GM23338 (cell line): ENCODE data around the gene CSPG5. TPM values are rescaled to one million over a fixed set of nuclear protein-coding genes. Genes with fewer than 3 reads are reported as not detected.

Experiments
- ATAC-seq: fragments of 200-7000 bp; cut with Tn5 transposase; 3 replicates; pipeline ENCODE4 v1.9.1; 2020
- DNase-seq: peaks from one replicate; pipeline ENCODE4 v3.0.0-alpha.2; 2015; ENCODE audit warnings: low spot score
- H2AFZ ChIP-seq: fragments of 200-600 bp; sonication (generic); 2 replicates; pipeline ENCODE4 v1.8.0; 2016; ENCODE audit warnings: antibody characterized with exemption, mild to moderate bottlenecking, moderate library complexity
- H3F3A ChIP-seq: fragments of 200-600 bp; sonication (generic); replicated peaks from 2 replicates; pipeline ENCODE4 v1.8.0; 2017; ENCODE audit warnings: antibody characterized with exemption, mixed run types, low read depth
- H3K27ac ChIP-seq: fragments of 200-600 bp; sonication (generic); 2 replicates; pipeline ENCODE4 v1.6.1; 2016; ENCODE audit warnings: low read depth
- H3K27me3 ChIP-seq: fragments of 200-600 bp; sonication (generic); 2 replicates; pipeline ENCODE4 v1.8.0; 2016; ENCODE audit warnings: mild to moderate bottlenecking, mixed run types, moderate library complexity; ENCODE audit not compliant: insufficient read depth
- H3K36me3 ChIP-seq: fragments of 200-600 bp; sonication (generic); 2 replicates; pipeline ENCODE4 v1.8.0; 2016; ENCODE audit warnings: mild to moderate bottlenecking; ENCODE audit not compliant: insufficient read depth
- H3K4me1 ChIP-seq: fragments of 200-600 bp; sonication (generic); 2 replicates; pipeline ENCODE4 v1.8.0; 2016; ENCODE audit warnings: mild to moderate bottlenecking, moderate library complexity; ENCODE audit not compliant: insufficient read depth
- H3K4me2 ChIP-seq: fragments of 200-600 bp; sonication (generic); 2 replicates; pipeline ENCODE4 v1.7.1; 2017; ENCODE audit warnings: mixed run types
- H3K4me3 ChIP-seq: fragments of 200-600 bp; sonication (generic); 2 replicates; pipeline ENCODE4 v1.6.1; 2016; ENCODE audit warnings: mixed run types
- H3K79me2 ChIP-seq: fragments of 200-600 bp; sonication (generic); replicated peaks from 2 replicates; pipeline ENCODE4 v1.8.0; 2017; ENCODE audit warnings: mild to moderate bottlenecking; ENCODE audit not compliant: insufficient read depth
- H3K9me2 ChIP-seq: fragments of 200-600 bp; sonication (generic); 2 replicates; pipeline ENCODE4 v1.8.0; 2017; ENCODE audit not compliant: insufficient read depth
- H4K20me1 ChIP-seq: fragments of 200-600 bp; sonication (generic); replicated peaks from 2 replicates; pipeline ENCODE4 v1.8.0; 2017; ENCODE audit warnings: mild to moderate bottlenecking; ENCODE audit not compliant: insufficient read depth
- H3K27ac Mint-ChIP-seq: 2 replicates; pipeline ENCODE4 v1.8.0; 2020; ENCODE audit warnings: inconsistent platforms, mild to moderate bottlenecking, moderate library complexity, mixed read lengths
- H3K27me3 Mint-ChIP-seq: 3 replicates; pipeline ENCODE4 v1.8.0; 2022; ENCODE audit warnings: low read depth, mild to moderate bottlenecking, moderate library complexity, mixed read lengths, inconsistent platforms; ENCODE audit not compliant: insufficient read depth, poor library complexity
- H3K36me3 Mint-ChIP-seq: 3 replicates; pipeline ENCODE4 v1.8.0; 2021; ENCODE audit warnings: low read depth, mild to moderate bottlenecking, inconsistent platforms, moderate library complexity, mixed read lengths
- H3K4me1 Mint-ChIP-seq: 3 replicates; pipeline ENCODE4 v1.8.0; 2020; ENCODE audit warnings: mild to moderate bottlenecking, inconsistent platforms, mixed read lengths
- H3K4me3 Mint-ChIP-seq: 3 replicates; pipeline ENCODE4 v1.8.0; 2021; ENCODE audit warnings: moderate library complexity, mild to moderate bottlenecking, inconsistent platforms, mixed read lengths
- H3K9me3 Mint-ChIP-seq: 3 replicates; pipeline ENCODE4 v1.8.0; 2020; ENCODE audit warnings: moderate library complexity, mild to moderate bottlenecking, inconsistent platforms, mixed read lengths
- CREB1 ChIP-seq: fragments of 250-450 bp; sonication (Bioruptor Pico); IDR thresholded peaks from 2 replicates; pipeline ENCODE4 v1.5.0; 2020; ENCODE audit warnings: low read depth, mild to moderate bottlenecking, moderate library complexity
- ETS1 ChIP-seq: IDR thresholded peaks from 2 replicates; pipeline ENCODE4 v1.6.1; 2016; ENCODE audit warnings: antibody characterized with exemption
- EZH2 ChIP-seq: fragments of 200-600 bp; sonication (generic); IDR thresholded peaks from one replicate; pipeline ENCODE4 v1.8.0; 2017; ENCODE audit warnings: antibody characterized with exemption, mild to moderate bottlenecking, low read depth; ENCODE audit not compliant: unreplicated experiment
- JUNB ChIP-seq: IDR thresholded peaks from one replicate; pipeline ENCODE4 v1.6.1; 2016; ENCODE audit warnings: antibody characterized with exemption; ENCODE audit not compliant: unreplicated experiment
- NANOG ChIP-seq: IDR thresholded peaks from 2 replicates; pipeline ENCODE4 v1.6.1; 2016; ENCODE audit warnings: antibody characterized with exemption, borderline replicate concordance
- REST ChIP-seq: IDR thresholded peaks from one replicate; pipeline ENCODE4 v1.6.1; 2018; ENCODE audit warnings: antibody characterized with exemption; ENCODE audit not compliant: unreplicated experiment
- STAT1 ChIP-seq: IDR thresholded peaks from one replicate; pipeline ENCODE4 v1.6.1; 2016; ENCODE audit warnings: antibody characterized with exemption; ENCODE audit not compliant: unreplicated experiment
- ZNF114 ChIP-seq: fragments of 250-450 bp; sonication (Bioruptor Pico); IDR thresholded peaks from 2 replicates; pipeline ENCODE4 v1.5.0; 2020; ENCODE audit warnings: mild to moderate bottlenecking, moderate library complexity
- ZNF462 ChIP-seq: fragments of 250-450 bp; sonication (Bioruptor Pico); IDR thresholded peaks from 2 replicates; pipeline ENCODE4 v1.5.0; 2020; ENCODE audit warnings: mild to moderate bottlenecking, moderate library complexity
- polyA plus RNA-seq: library from polyadenylated mRNA; unstranded; fragments of >200 nt; fragmentation: Nextera tagmentation; extraction: Ambion mirVana; gene quantifications from 2 replicates; pipeline ENCODE4 v1.2.1, GENCODE V29; 2016
- total RNA-seq: library from RNA; depleted of rRNA; stranded (reverse); fragments of >200 nt; shearing (Covaris generic); gene quantifications from 2 replicates; pipeline ENCODE4 v1.2.3, GENCODE V29; 2014

The CSPG5 gene
- total and polyA plus RNA-seq, 2 experiments from 2014 or later = 0.86 to 4.3 TPM

GRCh38 chr3:47617086-47618010 is 38.7 kb upstream of the CSPG5 start (continued):
- TF ChIP-seq ETS1 (no peak), REST (no peak), ZNF114 (CRISPR knock-in tag) (no peak), CREB1 (CRISPR knock-in tag) (no peak), NANOG (no peak), JUNB (no peak), EZH2 (no peak), STAT1 (no peak)

- H3K9me3 Mint-ChIP-seq = no peaks in the 10 kb centered on the region
- Histone ChIP-seq H2AFZ (no peak overlapping the region), H3K27ac (peak overlapping the region; percentile 15; the same call in 1 of the 2 replicates), H3K4me1 (no peaks in the 10 kb centered on the region), H3K36me3 (peaks cover 53% of the 10 kb centered on the region), H3F3A (peaks cover 20% of the 10 kb centered on the region), H3K4me3 (no peak overlapping the region), H3K9me2 (no peaks in the 10 kb centered on the region), H4K20me1 (peaks cover 26% of the 10 kb centered on the region), H3K4me2 (no peak overlapping the region), H3K79me2 (peaks cover 4% of the 10 kb centered on the region; the same call in 1 of the 2 replicates), H3K27me3 (no peaks in the 10 kb centered on the region)
- peaks cover 3% of the 10 kb centered on the region; the same call in 1 of the 3 replicates for H3K4me1 Mint-ChIP-seq
- H3K4me3 Mint-ChIP-seq = no peak overlapping the region
- DNase-seq = no peak
- peaks cover 3% of the 10 kb centered on the region for H3K27me3 Mint-ChIP-seq
- peaks cover 57% of the 10 kb centered on the region for H3K36me3 Mint-ChIP-seq
- ATAC-seq = no peak; the same call in 2 of the 3 replicates
- no peak overlapping the region for H3K27ac Mint-ChIP-seq
- TF ChIP-seq STAT1 (no peak), ZNF462 (no peak), JUNB (no peak), CREB1 (CRISPR knock-in tag) (no peak)
These were observed 36.1 kb upstream of the CSPG5 start for GRCh38 chr3:47614788-47615187.
